H1 (cell line): ENCODE results near the gene KCNJ10. TPM values are rescaled to one million over a fixed set of nuclear protein-coding genes. Genes with fewer than 3 reads are reported as not detected.

ENCODE experiments used
- CTCF ChIA-PET: fragments of 300-600 bp; sonication (Branson Sonifier 250); formaldehyde crosslinking; loops from one replicate; lab custom pipeline; 2021; ENCODE audit not compliant: partially characterized antibody; lab: Charles Lee
- POLR2A ChIA-PET: fragments of 300-600 bp; sonication (Branson Sonifier 250); formaldehyde crosslinking; loops from one replicate; lab custom pipeline; 2021; ENCODE audit warnings: inconsistent platforms; ENCODE audit not compliant: partially characterized antibody; lab: Charles Lee
- DNase-seq, 2 experiments: peaks; one replicate each; pipeline versions ENCODE4 v3.0.0 to v3.0.0-alpha.2; 2010 to 2022; ENCODE audit warnings: low spot score in 2 of 2, low read depth in 1 of 2, mixed read lengths in 1 of 2
- FAIRE-seq: peaks from 2 replicates; lab custom pipeline; 2011; peaks lifted over from hg19 to GRCh38; lab: Jason Lieb, UNC
- H2AFZ ChIP-seq: 2 replicates; pipeline ENCODE4 v1.8.1; 2012; ENCODE audit warnings: low read length, inconsistent platforms
- H2AK5ac ChIP-seq: 2 replicates; pipeline ENCODE4 v1.6.1; 2013; ENCODE audit warnings: low read depth, low read length
- H2BK120ac ChIP-seq: replicated peaks from 2 replicates; pipeline ENCODE3; 2013; ENCODE audit warnings: low read depth, low read length, inconsistent platforms
- H2BK12ac ChIP-seq: 2 replicates; pipeline ENCODE4 v1.6.1; 2013; ENCODE audit warnings: low read depth, low read length
- H2BK15ac ChIP-seq: 2 replicates; pipeline ENCODE4 v1.6.1; 2013; ENCODE audit warnings: low read length
- H2BK20ac ChIP-seq: 2 replicates; pipeline ENCODE4 v1.6.1; 2013; ENCODE audit warnings: low read length
- H2BK5ac ChIP-seq: 2 replicates; pipeline ENCODE4 v1.6.1; 2013; ENCODE audit warnings: low read depth, low read length
- H3K14ac ChIP-seq: 2 replicates; pipeline ENCODE4 v1.6.1; 2013; ENCODE audit warnings: inconsistent platforms; ENCODE audit not compliant: insufficient read length
- H3K18ac ChIP-seq: 2 replicates; pipeline ENCODE4 v1.6.1; 2013; ENCODE audit warnings: low read length; ENCODE audit errors: extremely low read depth
- H3K23ac ChIP-seq: 2 replicates; pipeline ENCODE4 v1.6.1; 2013; ENCODE audit warnings: inconsistent platforms; ENCODE audit not compliant: insufficient read length
- H3K23me2 ChIP-seq: 2 replicates; pipeline ENCODE4 v1.6.1; 2013; ENCODE audit warnings: low read depth, low read length
- H3K27ac ChIP-seq: 2 replicates; pipeline ENCODE4 v1.6.1; 2011; ENCODE audit warnings: low read depth, low read length, inconsistent platforms
- H3K27me3 ChIP-seq, 4 experiments: replicated peaks in 1 of 4; 1 replicate in 1 of 4; 2 replicates in 3 of 4; pipeline versions ENCODE4 v1.6.1 to v1.8.1; 2011 to 2013; ENCODE audit warnings: low read length in 3 of 4, mild to moderate bottlenecking in 3 of 4, inconsistent platforms in 2 of 4, mixed read lengths in 2 of 4, moderate library complexity in 1 of 4; ENCODE audit not compliant: control insufficient read depth in 3 of 4, insufficient read depth in 3 of 4; ENCODE audit errors: extremely low read depth in 1 of 4
- H3K36me3 ChIP-seq, 4 experiments: 2 replicates each; pipeline versions ENCODE4 v1.6.1 to v1.8.1; 2011 to 2013; ENCODE audit warnings: mild to moderate bottlenecking in 4 of 4, low read length in 3 of 4, moderate library complexity in 2 of 4, control low read depth in 1 of 4, inconsistent platforms in 1 of 4; ENCODE audit not compliant: insufficient read depth in 4 of 4, control insufficient read depth in 2 of 4
- H3K4ac ChIP-seq: replicated peaks from 2 replicates; pipeline ENCODE3; 2013; ENCODE audit warnings: low read length, low read depth, mixed read lengths, inconsistent platforms; ENCODE audit not compliant: insufficient read length
- H3K4me1 ChIP-seq, 4 experiments: replicated peaks in 1 of 4; 1 replicate in 1 of 4; 2 replicates in 3 of 4; pipeline versions ENCODE4 v1.6.1 to v1.8.1; 2011 to 2013; ENCODE audit warnings: low read length in 3 of 4, inconsistent platforms in 2 of 4, mixed read lengths in 1 of 4; ENCODE audit not compliant: insufficient read depth in 4 of 4, control insufficient read depth in 3 of 4
- H3K4me2 ChIP-seq, 2 experiments: 2 replicates each; pipeline versions ENCODE4 v1.6.1 to v1.8.1; 2011 to 2013; ENCODE audit warnings: low read depth in 2 of 2, low read length in 2 of 2, control low read depth in 1 of 2, inconsistent platforms in 1 of 2, mild to moderate bottlenecking in 1 of 2; ENCODE audit not compliant: insufficient read depth in 1 of 2
- H3K4me3 ChIP-seq, 4 experiments: fragments of 200-600, 300-600 bp in 1 of 4; sonication (generic), shearing (Covaris generic), sonication (Bioruptor Twin) in 1 of 4; 2 replicates each; pipeline versions ENCODE4 v1.5.1 to v1.8.1; 2011 to 2016; ENCODE audit warnings: low read length in 4 of 4, low read depth in 3 of 4, control low read depth in 2 of 4, inconsistent platforms in 2 of 4, mild to moderate bottlenecking in 2 of 4, mixed read lengths in 1 of 4, moderate library complexity in 1 of 4; ENCODE audit not compliant: insufficient read depth in 2 of 4; ENCODE audit errors: extremely low read depth in 1 of 4
- H3K56ac ChIP-seq: replicated peaks from 2 replicates; pipeline ENCODE3; 2013; ENCODE audit warnings: low read depth, mild to moderate bottlenecking, mixed read lengths, low read length, inconsistent platforms; ENCODE audit not compliant: insufficient read length
- H3K79me1 ChIP-seq: 2 replicates; pipeline ENCODE4 v1.6.1; 2013; ENCODE audit warnings: low read depth, low read length, control low read depth
- H3K79me2 ChIP-seq, 2 experiments: 2 replicates each; pipeline versions ENCODE4 v1.6.1 to v1.8.1; 2012 to 2013; ENCODE audit warnings: low read length in 2 of 2, mild to moderate bottlenecking in 2 of 2, inconsistent platforms in 1 of 2; ENCODE audit not compliant: insufficient read depth in 2 of 2, control insufficient read depth in 1 of 2
- H3K9ac ChIP-seq, 4 experiments: replicated peaks in 1 of 4; 1 replicate in 1 of 4; 2 replicates in 3 of 4; pipeline versions ENCODE4 v1.6.1 to v1.8.1; 2011 to 2013; ENCODE audit warnings: low read depth in 3 of 4, low read length in 3 of 4, control low read depth in 2 of 4, mild to moderate bottlenecking in 2 of 4, moderate library complexity in 2 of 4, inconsistent platforms in 1 of 4; ENCODE audit errors: extremely low read depth in 1 of 4
- H3K9me3 ChIP-seq, 2 experiments: 2 replicates each; pipeline versions ENCODE4 v1.6.1 to v1.8.1; 2012 to 2013; ENCODE audit warnings: mild to moderate bottlenecking in 2 of 2, moderate library complexity in 2 of 2, control low read depth in 1 of 2, inconsistent platforms in 1 of 2, low read depth in 1 of 2, low read length in 1 of 2, mixed read lengths in 1 of 2; ENCODE audit not compliant: insufficient read depth in 2 of 2
- H4K20me1 ChIP-seq, 2 experiments: replicated peaks in 1 of 2; 2 replicates each; pipeline versions ENCODE3 to v1.8.1; 2011 to 2013; ENCODE audit warnings: inconsistent platforms in 2 of 2, low read length in 2 of 2, mild to moderate bottlenecking in 1 of 2; ENCODE audit not compliant: insufficient read depth in 2 of 2, control insufficient read depth in 1 of 2
- H4K5ac ChIP-seq: 2 replicates; pipeline ENCODE4 v1.6.1; 2013; ENCODE audit warnings: low read length, low read depth, mixed read lengths, inconsistent platforms; ENCODE audit not compliant: insufficient read length
- H4K8ac ChIP-seq: 2 replicates; pipeline ENCODE4 v1.8.0; 2013; ENCODE audit warnings: mild to moderate bottlenecking, moderate library complexity, low read length, inconsistent platforms; ENCODE audit not compliant: insufficient read depth; ENCODE audit errors: extremely low read depth
- H4K91ac ChIP-seq: replicated peaks from 2 replicates; pipeline ENCODE3; 2013; ENCODE audit warnings: low read length, mixed read lengths, inconsistent platforms; ENCODE audit not compliant: insufficient read length
- ASH2L ChIP-seq: fragments of 200-600, 300-600 bp; sonication (generic); IDR thresholded peaks from one replicate; pipeline ENCODE4 v1.7.1; 2017; ENCODE audit warnings: low read length
- CTBP2 ChIP-seq: IDR thresholded peaks from 2 replicates; pipeline ENCODE4 v1.7.0; 2011; ENCODE audit warnings: borderline replicate concordance, mild to moderate bottlenecking, moderate library complexity, mixed read lengths, low read length; ENCODE audit not compliant: insufficient read depth, insufficient read length
- JUND ChIP-seq: IDR thresholded peaks from 2 replicates; pipeline ENCODE4 v1.6.1; 2011; ENCODE audit warnings: mild to moderate bottlenecking, improper control_type of control experiment, low read length
- PHF8 ChIP-seq: fragments of 200-600 bp; sonication (generic); conservative IDR thresholded peaks from 2 replicates; pipeline ENCODE4 v1.7.1; 2012; ENCODE audit warnings: low read depth, mild to moderate bottlenecking, inconsistent platforms, low read length, moderate library complexity
- SRF ChIP-seq: IDR thresholded peaks from 2 replicates; pipeline ENCODE4 v1.6.1; 2011; ENCODE audit warnings: mild to moderate bottlenecking, low read depth, low read length, moderate library complexity
- YY1 ChIP-seq: IDR thresholded peaks from 2 replicates; pipeline ENCODE4 v1.6.1; 2011; ENCODE audit warnings: low read depth, mild to moderate bottlenecking, low read length
- WGBS, 2 experiments: shearing (Covaris generic) in 1 of 2; methylation state at CpG; one replicate each; pipeline versions ENCODE4 v1.1.6 to v1.1.7; 2013 to 2015; ENCODE audit warnings: low lambda C conversion rate in 2 of 2, mixed read lengths in 2 of 2, inconsistent platforms in 1 of 2, low coverage in 1 of 2, missing lambda C conversion rate in 1 of 2; ENCODE audit not compliant: insufficient replicate concordance in 2 of 2, insufficient coverage in 1 of 2, insufficient read length in 1 of 2; ENCODE audit errors: extremely low coverage in 1 of 2, missing lambda C conversion rate in 1 of 2; 5-methylcytosine and 5-hydroxymethylcytosine counted together
- polyA plus RNA-seq, 7 experiments: library from polyadenylated mRNA; depleted of rRNA in 3 of 7; stranded (reverse) in 5 of 7; unstranded in 2 of 7; fragments of >200 nt in 5 of 7; fragments of 200-250 nt in 2 of 7; gene quantifications; 1 replicate in 5 of 7; 2 replicates in 1 of 7; 4 replicates in 1 of 7; pipeline versions ENCODE4 v1.2.1 to v1.2.3, GENCODE V29; 2011 to 2013; ENCODE audit warnings: missing spikeins in 2 of 7, mixed read lengths in 2 of 7
- total RNA-seq: library from RNA; stranded (reverse); fragmentation: NEBNext Ultra II Directional; extraction: Animal tissue kit (Norgen Biotek cat#: 25700); gene quantifications from 2 replicates; pipeline ENCODE4 v1.2.1, GENCODE V29; 2021
- TF ChIP-seq, protein P1 (sequence below): IDR thresholded peaks from 2 replicates; pipeline ENCODE4 v1.6.1; 2012; ENCODE audit warnings: inconsistent platforms

The KCNJ10 gene
- total and polyA plus RNA-seq, 2 of the 8 experiments (the other 6 are each of a cell fraction or from before 2014, with no cell fraction given), result 1.7 to 2.4 TPM

DNA sequence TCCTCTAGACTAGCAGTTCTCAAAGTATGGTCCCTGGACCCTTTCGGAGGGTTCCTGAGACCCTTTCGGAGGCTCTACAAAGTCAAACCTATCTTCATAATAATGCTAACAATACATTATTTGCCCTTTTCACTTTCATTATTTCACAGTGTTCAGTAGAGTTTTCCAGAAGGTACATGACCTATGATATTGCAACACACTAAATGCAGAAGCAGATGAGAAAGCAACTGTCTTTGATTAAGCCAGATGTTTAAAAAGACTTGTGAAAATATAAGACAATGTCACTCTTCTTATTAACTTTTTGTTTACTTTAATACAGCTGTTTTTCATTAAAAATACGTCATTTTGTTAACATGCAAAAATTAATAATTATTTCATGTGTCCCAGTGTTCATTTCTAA is 5.8 kb downstream of the KCNJ10 start:
- Histone ChIP-seq H3K9me3 (no peaks in the 10 kb centered on the region), H3K4me3 (no peak overlapping the region), H2AFZ (no peak overlapping the region), H3K18ac (no peak overlapping the region), H4K20me1 (no peaks in the 10 kb centered on the region), H4K8ac (no peak overlapping the region), H3K79me2 (no peaks in the 10 kb centered on the region), H3K9ac (no peak overlapping the region), H2BK120ac (no peak overlapping the region), H3K4ac (no peak overlapping the region), H2AK5ac (no peak overlapping the region), H3K27me3 (peaks cover 0 to 3% (median 0%) of the 10 kb centered on the region in 4 experiments; a peak in 1 of 7 replicates), H3K4me1 (peaks cover 6 to 25% (median 17%) of the 10 kb centered on the region in 4 experiments), H3K14ac (no peak overlapping the region), H3K4me2 (no peak overlapping the region), H3K79me1 (no peaks in the 10 kb centered on the region), H2BK12ac (no peak overlapping the region), H3K23ac (no peak overlapping the region), H3K27ac (no peak overlapping the region), H2BK20ac (no peak overlapping the region), H3K23me2 (no peaks in the 10 kb centered on the region), H2BK15ac (no peak overlapping the region), H2BK5ac (no peak overlapping the region), H4K91ac (no peak overlapping the region), H3K36me3 (no peaks in the 10 kb centered on the region), H3K56ac (no peak overlapping the region), H4K5ac (no peak overlapping the region)
- DNase-seq (no peak), FAIRE-seq (no peak)
- 90% methylated on average over 3 of the region's 3 CpGs; no CpG with 5 or more reads in 1 of the 2 experiments for WGBS, 2 experiments
- CTCF ChIA-PET, result interaction anchor here (2.0 to 50.1 kb wide), 3 partner anchors 7 to 61 kb away, joined by 5 to 1874 read pairs (median 1874); partner anchors contain the start of genes IGSF8, KCNJ10 and KCNJ9
- TF ChIP-seq, protein P1, sequence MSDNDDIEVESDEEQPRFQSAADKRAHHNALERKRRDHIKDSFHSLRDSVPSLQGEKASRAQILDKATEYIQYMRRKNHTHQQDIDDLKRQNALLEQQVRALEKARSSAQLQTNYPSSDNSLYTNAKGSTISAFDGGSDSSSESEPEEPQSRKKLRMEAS, result no peak
- TF ChIP-seq CTBP2, result no peak
- no peak for TF ChIP-seq SRF
- TF ChIP-seq PHF8, result no peak
- TF ChIP-seq YY1, result no peak
- no peak for TF ChIP-seq JUND
- no peak for TF ChIP-seq ASH2L
- POLR2A ChIA-PET, result interaction anchor here (1.6 to 1.7 kb wide), 2 partner anchors 11 to 143 kb away, joined by 3 to 6 read pairs; no protein-coding TSS in a partner anchor
